Measurements from ENCODE around the gene ANTXRL.

GRCh38 chr10:46311501-46311951 is 24.7 kb downstream of the ANTXRL start:
- TF ChIP-seq CTCF (IDR thresholded peaks at IDR 0.05) (no peak), REST (IDR thresholded peaks at IDR 0.05) (no peak), POLR2A (IDR thresholded peaks at IDR 0.05; ENCODE audit: low read length) (no peak), CEBPB (IDR thresholded peaks at IDR 0.05) (no peak), SMC3 (IDR thresholded peaks at IDR 0.05) (no peak), EP300 (IDR thresholded peaks at IDR 0.05) (no peak), RAD21 (conservative IDR thresholded peaks at IDR 0.05 in 1 of 2, IDR thresholded peaks at IDR 0.05 in 1 of 2) (no peak), ESRRA (IDR thresholded peaks at IDR 0.05; ENCODE audit: borderline replicate concordance, low read length) (no peak), MAFK (IDR thresholded peaks at IDR 0.05; ENCODE audit: partially characterized antibody) (no peak)
